Embryonic facial prominence (tissue), 1 donor: ENCODE measurements around the gene BRWD1.

ENCODE experiments used
- DNase-seq: peaks from one replicate; pipeline ENCODE4 v3.0.0-alpha.2; 2016; ENCODE audit errors: extremely low spot score

BRWD1 gene

DNA sequence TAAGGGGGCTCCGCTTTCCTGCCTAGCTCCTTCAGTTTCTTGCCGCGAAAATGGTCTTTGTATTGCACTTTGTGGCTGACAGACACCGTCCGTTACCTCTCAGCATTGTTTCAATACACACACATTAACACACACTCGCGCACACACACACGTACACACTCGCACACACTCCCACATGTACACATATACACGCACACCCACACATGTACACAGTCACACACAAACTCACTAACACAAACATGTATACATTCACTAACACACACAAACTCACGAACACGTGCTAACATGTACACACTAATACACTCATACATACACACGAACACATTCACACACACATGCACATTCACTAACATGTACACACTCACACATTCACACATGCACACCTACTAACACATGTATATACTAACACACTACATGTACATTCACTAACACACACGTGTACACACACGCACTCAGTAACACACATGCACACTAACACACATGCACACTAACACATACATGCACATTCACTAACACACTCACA lies 179.1 kb downstream of the BRWD1 start:
- no peak for DNase-seq
